ENCODE data around the gene PRR12. TPM values are rescaled to one million over a fixed set of nuclear protein-coding genes. Genes with fewer than 3 reads are reported as not detected.
A peak's percentile ranks its signal among the peaks of the same experiment; 100 is the strongest.

The PRR12 gene
- polyA plus RNA-seq (2011; rRNA removed) (0.36 and 0.66 TPM in 2 replicates), polyA minus RNA-seq (2011; rRNA and poly(A)+ RNA removed) (0.65 and 0.74 TPM in 2 replicates)

GRCh38 chr19:49590971-49591730, at the start of gene PRR12:
PRR12 (plus strand) TSS chr19:49591182; CDS start chr19:49591655, 473 bp downstream.
- Histone ChIP-seq H3K27ac (ENCODE audit: low read depth, low read length) (peak within 1 kb of the TSS; percentile 68), H3K27me3 (ENCODE audit: control insufficient read depth, insufficient read depth, low read length) (no peaks in the 10 kb centered on the region), H3K9me3 (ENCODE audit: control insufficient read depth, insufficient read depth, low read length) (no peaks in the 10 kb centered on the region; the same call in 1 of the 2 replicates), H3K4me3 (ENCODE audit: low read depth, low read length) (peak within 1 kb of the TSS; percentile 86)
- peak; percentile 32 for DNase-seq (ENCODE audit: low read depth, low spot score)
- TF ChIP-seq CTCF (IDR thresholded peaks at IDR 0.05; ENCODE audit: low read depth, low read length): no peak
- POLR2A ChIA-PET: interaction anchor here (0.6 to 3.0 kb wide), 8 partner anchors 11 to 381 kb away, joined by 3 to 25 read pairs (median 7); partner anchors contain the start of genes NOSIP, PRMT1, PRRG2 and RRAS
- CTCF ChIA-PET: interaction anchor here (2.6 kb wide), 1 partner anchor 21 kb away, joined by 8 read pairs; no protein-coding TSS in a partner anchor

- no peak for TF ChIP-seq CTCF (IDR thresholded peaks at IDR 0.05; ENCODE audit: low read depth, low read length)
- Histone ChIP-seq H3K9me3 (ENCODE audit: control insufficient read depth, insufficient read depth, low read length) (no peaks in the 10 kb centered on the region), H3K4me3 (ENCODE audit: low read depth, low read length) (no peak overlapping the region), H3K27ac (ENCODE audit: low read depth, low read length) (no peak overlapping the region), H3K27me3 (ENCODE audit: control insufficient read depth, insufficient read depth, low read length) (no peaks in the 10 kb centered on the region)
- POLR2A ChIA-PET: no interaction called here
- no peak for DNase-seq (ENCODE audit: low read depth, low spot score)
- CTCF ChIA-PET: no interaction called here
Measured at GRCh38 chr19:49541914-49542313, 49.1 kb upstream of the PRR12 start.

- H3K9me3 ChIP-seq (ENCODE audit: control insufficient read depth, insufficient read depth, low read length): no peaks in the 10 kb centered on the region
Measured at GRCh38 chr19:49542446-49542845, 48.5 kb upstream of the PRR12 start.

GRCh38 chr19:49543032-49543431, 48.0 kb upstream of the PRR12 start:
- CTCF ChIA-PET: no interaction called here
- no peak for TF ChIP-seq CTCF (IDR thresholded peaks at IDR 0.05; ENCODE audit: low read depth, low read length)
- Histone ChIP-seq H3K4me3 (ENCODE audit: low read depth, low read length) (no peak overlapping the region), H3K27me3 (ENCODE audit: control insufficient read depth, insufficient read depth, low read length) (no peaks in the 10 kb centered on the region), H3K9me3 (ENCODE audit: control insufficient read depth, insufficient read depth, low read length) (no peaks in the 10 kb centered on the region), H3K27ac (ENCODE audit: low read depth, low read length) (no peak overlapping the region)
- no peak for DNase-seq (ENCODE audit: low read depth, low spot score)
- POLR2A ChIA-PET: no interaction called here

More at GRCh38 chr19:49542446-49542845, 48.5 kb upstream of the PRR12 start:
- Histone ChIP-seq H3K4me3 (ENCODE audit: low read depth, low read length) (no peak overlapping the region), H3K27ac (ENCODE audit: low read depth, low read length) (no peak overlapping the region), H3K27me3 (ENCODE audit: control insufficient read depth, insufficient read depth, low read length) (no peaks in the 10 kb centered on the region)
- ChIA-PET POLR2A (no interaction called here), CTCF (no interaction called here)
- no peak for TF ChIP-seq CTCF (IDR thresholded peaks at IDR 0.05; ENCODE audit: low read depth, low read length)
- no peak for DNase-seq (ENCODE audit: low read depth, low spot score)

- ChIA-PET CTCF (no interaction called here), POLR2A (interaction anchor here (1.6 kb wide), 1 partner anchor 46 kb away, joined by 4 read pairs; no protein-coding TSS in a partner anchor)
- Histone ChIP-seq H3K4me3 (ENCODE audit: low read depth, low read length) (no peak overlapping the region), H3K9me3 (ENCODE audit: control insufficient read depth, insufficient read depth, low read length) (no peaks in the 10 kb centered on the region), H3K27ac (ENCODE audit: low read depth, low read length) (no peak overlapping the region), H3K27me3 (ENCODE audit: control insufficient read depth, insufficient read depth, low read length) (no peaks in the 10 kb centered on the region)
- DNase-seq (ENCODE audit: low read depth, low spot score): no peak
- no peak for TF ChIP-seq CTCF (IDR thresholded peaks at IDR 0.05; ENCODE audit: low read depth, low read length)
Measured at GRCh38 chr19:49544154-49544553, 46.8 kb upstream of the PRR12 start.

Measured in AG04450 (cell line).